MG63 (cell line): ENCODE results near the gene KLK6. TPM values are rescaled to one million over a fixed set of nuclear protein-coding genes. Genes with fewer than 3 reads are reported as not detected.
A peak's percentile ranks its signal among the peaks of the same experiment; 100 is the strongest.
"Not testable (repeated sequence)": the region's sequence is repeated elsewhere in the genome, so short reads cannot be mapped to it uniquely, and the experiment has no call there.

Source experiments
- DNase-seq: peaks from one replicate; pipeline ENCODE4 v3.0.0-alpha.2; 2020
- H3K27me3 ChIP-seq: fragments of 250-450 bp; sonication (Bioruptor Pico); 2 replicates; pipeline ENCODE4 v1.5.1; 2020; ENCODE audit warnings: mild to moderate bottlenecking, moderate library complexity
- H3K36me3 ChIP-seq: fragments of 250-450 bp; sonication (Bioruptor Pico); 2 replicates; pipeline ENCODE4 v1.5.1; 2020; ENCODE audit warnings: mild to moderate bottlenecking, moderate library complexity
- H3K4me3 ChIP-seq: fragments of 250-450 bp; sonication (Bioruptor Pico); 2 replicates; pipeline ENCODE4 v1.5.1; 2020; ENCODE audit warnings: mild to moderate bottlenecking, moderate library complexity
- H3K9me3 ChIP-seq: fragments of 250-450 bp; sonication (Bioruptor Pico); 2 replicates; pipeline ENCODE4 v1.5.1; 2020; ENCODE audit warnings: mild to moderate bottlenecking, moderate library complexity
- total RNA-seq: library from RNA; depleted of rRNA; stranded (reverse); fragments of >200 nt; shearing (Covaris generic); gene quantifications from 2 replicates; pipeline ENCODE4 v1.2.3, GENCODE V29; 2014; ENCODE audit warnings: low replicate concordance

KLK6 gene
- total RNA-seq, 1 experiment from 2014 or later: 4.8 TPM

DNA sequence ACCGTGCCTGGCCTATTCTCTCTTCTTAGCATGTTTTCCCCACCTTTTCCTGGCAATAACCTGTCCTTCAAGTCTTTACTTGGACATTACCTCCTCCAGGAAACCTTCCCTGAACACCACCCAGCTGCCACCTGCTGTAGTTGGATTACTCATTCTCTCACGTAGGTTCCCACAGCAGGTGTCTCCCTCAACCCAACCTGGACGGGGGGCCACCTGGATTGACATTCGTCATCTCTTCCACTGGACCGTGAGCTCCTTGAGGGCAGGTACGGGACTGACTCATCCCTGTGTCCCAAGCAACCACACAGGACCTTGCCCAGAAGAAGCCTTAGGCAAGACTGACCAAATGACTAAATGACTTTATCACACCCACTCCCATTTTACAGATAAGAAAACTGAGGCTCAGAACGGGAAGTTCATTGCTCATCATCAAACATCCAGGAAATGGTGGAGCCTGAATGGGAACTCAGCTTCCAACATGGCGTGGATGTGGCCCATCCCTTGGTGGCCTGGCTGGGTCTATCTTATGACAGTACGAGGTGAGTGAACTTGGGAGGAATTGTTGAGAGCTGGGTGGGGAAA lies 3.5 kb upstream of the KLK6 start:
- Histone ChIP-seq H3K4me3 (no peak overlapping the region), H3K9me3 (no peaks in the 10 kb centered on the region; the same call in 1 of the 2 replicates), H3K27me3 (no peaks in the 10 kb centered on the region), H3K36me3 (peaks cover 5% of the 10 kb centered on the region; the same call in 1 of the 2 replicates)
- no peak for DNase-seq

DNA sequence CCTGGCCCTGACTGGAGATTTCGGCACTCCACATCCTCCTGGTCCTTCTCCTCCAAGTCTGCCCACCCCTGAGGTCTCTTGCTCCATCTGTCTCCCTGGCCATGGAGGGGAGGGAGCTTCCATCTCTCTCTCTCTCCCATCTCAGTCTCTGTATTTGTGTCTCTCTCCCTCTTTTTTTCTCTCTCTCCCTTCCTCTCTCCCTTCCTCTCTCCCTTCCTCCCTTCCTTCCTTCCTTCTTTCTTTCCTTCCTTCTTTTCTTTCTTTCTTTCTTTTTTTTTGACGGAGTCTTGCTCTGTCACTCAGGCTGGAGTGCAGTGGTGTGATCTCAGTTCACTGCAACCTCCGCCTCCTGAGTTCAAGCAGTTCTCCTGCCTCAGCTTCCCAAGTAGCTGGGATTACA lies 419 bp upstream of the KLK6 start:
- H3K4me3 ChIP-seq, H3K36me3 ChIP-seq: not testable (repeated sequence)

DNA sequence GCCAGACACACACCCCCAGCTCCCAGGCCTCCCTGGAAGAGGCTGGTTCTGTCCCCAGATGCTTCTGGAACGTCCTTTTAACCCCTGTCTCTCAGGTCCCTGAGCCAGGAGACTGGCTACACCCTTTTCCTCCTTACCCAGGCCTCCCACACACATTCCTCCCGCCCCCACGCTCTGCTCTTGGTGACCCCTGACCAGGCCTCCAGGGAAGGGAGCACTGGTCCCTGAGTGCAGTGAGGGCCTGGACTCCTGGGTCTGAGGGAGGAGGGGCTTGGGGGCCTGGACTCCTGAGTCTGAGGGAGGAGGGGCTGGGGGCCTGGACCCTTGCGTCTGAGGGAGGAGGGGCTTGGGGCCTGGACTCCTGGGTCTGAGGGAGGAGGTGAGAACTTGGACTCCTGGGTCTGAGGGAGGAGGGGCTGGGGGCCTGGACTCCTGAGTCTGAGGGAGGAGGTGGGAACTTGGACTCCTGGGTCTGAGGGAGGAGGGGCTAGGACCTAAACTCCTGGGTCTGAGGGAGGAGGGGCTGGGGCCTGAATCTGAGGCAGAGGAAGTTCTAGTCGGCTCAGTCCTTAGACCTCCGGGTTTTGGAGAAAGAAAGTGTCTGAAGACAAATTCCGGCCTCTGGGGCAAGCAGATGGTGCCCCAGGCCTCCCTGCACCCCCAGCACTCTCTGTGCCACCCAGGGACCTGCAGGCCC lies 527 bp downstream of the KLK6 start:
- H3K27me3 ChIP-seq: peaks cover 6% of the 10 kb centered on the region; the same call in 1 of the 2 replicates
- H3K4me3 ChIP-seq: no peak overlapping the region
- no peaks in the 10 kb centered on the region for H3K36me3 ChIP-seq
- DNase-seq: peak; percentile 56
- H3K9me3 ChIP-seq: no peaks in the 10 kb centered on the region

More for the DNA sequence above, 419 bp upstream of the KLK6 start:
- H3K27me3 ChIP-seq, H3K9me3 ChIP-seq, DNase-seq: not testable (repeated sequence)

DNA sequence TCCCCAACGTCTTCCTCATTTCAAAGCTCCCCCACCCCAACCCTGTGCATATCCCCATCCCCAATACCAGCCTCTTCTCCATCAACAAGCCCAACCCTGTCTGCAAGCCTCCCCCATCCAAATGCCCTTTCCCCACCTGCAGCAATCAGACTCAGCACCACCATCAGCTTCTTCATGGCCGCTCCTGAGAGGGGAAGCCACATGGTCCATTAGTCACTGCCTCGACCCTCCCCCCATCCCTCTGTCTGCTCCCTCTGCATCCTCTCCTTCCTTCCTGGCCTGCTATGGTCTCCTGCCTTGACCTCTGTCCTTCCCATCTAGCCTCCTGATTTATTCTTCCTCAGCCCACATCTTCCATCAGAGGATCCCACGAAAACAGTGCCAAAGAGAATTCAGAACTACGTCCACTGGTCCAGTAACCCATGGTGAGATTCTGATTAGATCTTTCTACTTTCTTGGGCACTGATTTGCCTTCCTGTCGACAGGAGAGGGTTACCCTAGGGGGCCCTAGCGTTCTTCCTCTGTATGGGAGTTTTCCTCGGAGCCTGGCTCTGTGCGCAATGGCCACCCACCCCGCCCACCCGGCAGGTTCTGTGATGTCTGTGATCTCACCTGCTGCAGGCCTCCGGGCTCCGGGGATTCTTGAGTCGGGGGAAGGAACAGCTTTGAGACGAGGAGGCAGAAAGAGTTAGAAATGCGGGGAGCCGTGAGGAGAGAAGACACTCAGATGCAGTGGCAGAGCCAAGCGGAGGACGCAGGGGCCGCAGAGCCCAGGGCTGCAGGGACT lies 1.3 kb downstream of the KLK6 start:
- peak; percentile 24 for DNase-seq
- Histone ChIP-seq H3K9me3 (no peaks in the 10 kb centered on the region), H3K4me3 (no peak overlapping the region), H3K36me3 (no peaks in the 10 kb centered on the region), H3K27me3 (peaks cover 6% of the 10 kb centered on the region; the same call in 1 of the 2 replicates)

- 0 out of 2 replicates have a peak, but pooled peaks cover 2% of the 10 kb centered on the region for H3K9me3 ChIP-seq
- DNase-seq: no peak
- H3K27me3 ChIP-seq: peaks cover 6% of the 10 kb centered on the region; the same call in 1 of the 2 replicates
- H3K4me3 ChIP-seq: no peak overlapping the region
- no peaks in the 10 kb centered on the region for H3K36me3 ChIP-seq
These were observed 5.1 kb downstream of the KLK6 start for GRCh38 chr19:50964266-50964665.

- Histone ChIP-seq H3K9me3 (0 out of 2 replicates have a peak, but pooled peaks cover 2% of the 10 kb centered on the region), H3K36me3 (no peaks in the 10 kb centered on the region), H3K4me3 (no peak overlapping the region), H3K27me3 (peaks cover 6% of the 10 kb centered on the region; the same call in 1 of the 2 replicates)
- no peak for DNase-seq
These were observed 6.0 kb downstream of the KLK6 start for GRCh38 chr19:50963381-50963780.

GRCh38 chr19:50962245-50962644 lies 7.1 kb downstream of the KLK6 start:
- Histone ChIP-seq H3K4me3 (no peak overlapping the region), H3K27me3 (peaks cover 6% of the 10 kb centered on the region; the same call in 1 of the 2 replicates), H3K36me3 (no peaks in the 10 kb centered on the region), H3K9me3 (0 out of 2 replicates have a peak, but pooled peaks cover 2% of the 10 kb centered on the region)
- DNase-seq: no peak

DNA sequence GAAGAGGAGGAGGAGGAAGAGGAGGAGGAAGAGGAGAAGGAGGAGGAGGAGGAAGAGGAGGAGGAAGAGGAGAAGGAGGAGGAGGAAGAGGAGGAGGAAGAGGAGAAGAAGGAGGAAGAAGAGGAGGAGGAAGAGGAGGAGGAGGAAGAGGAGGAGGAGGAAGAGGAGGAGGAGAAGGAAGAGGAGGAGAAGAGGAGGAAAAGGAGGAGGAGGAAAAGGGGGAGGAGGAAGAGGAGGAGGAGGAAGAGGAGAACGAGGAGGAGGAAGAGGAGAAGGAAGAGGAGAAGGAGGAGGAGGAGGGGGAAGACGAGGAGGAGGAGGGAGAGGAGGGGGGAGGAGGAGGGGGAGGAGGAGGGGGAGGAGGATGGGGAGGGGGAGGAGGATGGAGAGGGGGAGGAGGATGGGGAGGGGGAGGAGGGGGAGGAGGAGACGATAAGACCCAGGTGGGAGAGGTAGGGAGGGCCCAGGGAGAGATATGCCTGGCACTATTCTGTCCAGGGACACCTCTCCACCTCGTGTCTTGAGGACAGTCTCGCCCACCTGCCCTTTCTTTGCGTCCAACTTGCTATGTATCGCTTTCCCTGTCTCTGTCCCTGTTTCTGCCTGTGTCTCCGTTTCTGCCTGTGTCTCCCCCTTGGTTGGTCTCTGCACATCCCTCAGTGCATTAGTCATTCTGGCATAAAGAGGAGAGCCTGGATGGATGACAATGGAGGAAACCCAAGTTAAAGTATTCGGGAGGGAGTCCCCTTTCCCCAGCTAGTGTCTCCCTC lies 9.5 kb downstream of the KLK6 start:
- Histone ChIP-seq H3K9me3 (0 out of 2 replicates have a peak, but pooled peaks cover 2% of the 10 kb centered on the region), H3K4me3 (no peak overlapping the region), H3K27me3 (no peaks in the 10 kb centered on the region), H3K36me3 (no peaks in the 10 kb centered on the region)
- DNase-seq: peak; percentile 62

GRCh38 chr19:50957587-50957986 lies 11.8 kb downstream of the KLK6 start:
- no peaks in the 10 kb centered on the region for H3K9me3 ChIP-seq
- no peaks in the 10 kb centered on the region for H3K36me3 ChIP-seq
- no peak for DNase-seq
- no peaks in the 10 kb centered on the region for H3K27me3 ChIP-seq
- H3K4me3 ChIP-seq: no peak overlapping the region

GRCh38 chr19:50952910-50953309 lies 16.5 kb downstream of the KLK6 start, which contains the start of gene KLK5:
Gene KLK5, minus strand, starts transcription at chr19:50953038. Its CDS starts 381 bp downstream, at chr19:50952657.
- Histone ChIP-seq H3K27me3 (no peaks in the 10 kb centered on the region), H3K36me3 (peaks cover 10% of the 10 kb centered on the region), H3K9me3 (no peaks in the 10 kb centered on the region), H3K4me3 (peak within 1 kb of the TSS; percentile 54)
- peak; percentile 95 for DNase-seq

DNA sequence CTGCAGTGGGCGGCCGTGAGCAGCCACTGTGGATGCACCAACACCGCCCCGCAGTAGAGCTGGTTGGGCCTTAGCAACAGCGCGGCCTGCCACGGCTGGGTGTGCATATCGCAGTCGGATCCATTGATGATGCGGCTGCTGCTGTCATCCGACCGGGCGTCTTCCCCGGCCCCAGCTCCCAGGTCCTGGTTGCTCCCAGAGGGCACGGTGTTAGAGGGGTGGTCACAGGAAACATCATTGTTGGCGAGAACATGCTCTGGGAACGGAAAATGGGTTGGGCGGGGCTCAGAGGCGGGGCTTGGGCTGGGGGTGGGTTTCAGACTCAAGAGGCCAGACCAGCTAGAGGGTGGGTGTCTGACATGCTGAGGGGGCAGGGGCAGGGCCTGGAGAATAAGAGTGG lies 19.5 kb downstream of the KLK6 start:
- no peak for DNase-seq
- Histone ChIP-seq H3K4me3 (no peak overlapping the region), H3K36me3 (peaks cover 17% of the 10 kb centered on the region), H3K9me3 (no peaks in the 10 kb centered on the region), H3K27me3 (peaks cover 3% of the 10 kb centered on the region; the same call in 1 of the 2 replicates)

GRCh38 chr19:50947123-50947522 lies 22.3 kb downstream of the KLK6 start:
- no peak overlapping the region for H3K4me3 ChIP-seq
- peaks cover 27% of the 10 kb centered on the region for H3K36me3 ChIP-seq
- H3K9me3 ChIP-seq: no peaks in the 10 kb centered on the region
- DNase-seq: no peak
- H3K27me3 ChIP-seq: peaks cover 3% of the 10 kb centered on the region; the same call in 1 of the 2 replicates

GRCh38 chr19:50944795-50945194 lies 24.6 kb downstream of the KLK6 start:
- H3K27me3 ChIP-seq: peaks cover 3% of the 10 kb centered on the region; the same call in 1 of the 2 replicates

DNA sequence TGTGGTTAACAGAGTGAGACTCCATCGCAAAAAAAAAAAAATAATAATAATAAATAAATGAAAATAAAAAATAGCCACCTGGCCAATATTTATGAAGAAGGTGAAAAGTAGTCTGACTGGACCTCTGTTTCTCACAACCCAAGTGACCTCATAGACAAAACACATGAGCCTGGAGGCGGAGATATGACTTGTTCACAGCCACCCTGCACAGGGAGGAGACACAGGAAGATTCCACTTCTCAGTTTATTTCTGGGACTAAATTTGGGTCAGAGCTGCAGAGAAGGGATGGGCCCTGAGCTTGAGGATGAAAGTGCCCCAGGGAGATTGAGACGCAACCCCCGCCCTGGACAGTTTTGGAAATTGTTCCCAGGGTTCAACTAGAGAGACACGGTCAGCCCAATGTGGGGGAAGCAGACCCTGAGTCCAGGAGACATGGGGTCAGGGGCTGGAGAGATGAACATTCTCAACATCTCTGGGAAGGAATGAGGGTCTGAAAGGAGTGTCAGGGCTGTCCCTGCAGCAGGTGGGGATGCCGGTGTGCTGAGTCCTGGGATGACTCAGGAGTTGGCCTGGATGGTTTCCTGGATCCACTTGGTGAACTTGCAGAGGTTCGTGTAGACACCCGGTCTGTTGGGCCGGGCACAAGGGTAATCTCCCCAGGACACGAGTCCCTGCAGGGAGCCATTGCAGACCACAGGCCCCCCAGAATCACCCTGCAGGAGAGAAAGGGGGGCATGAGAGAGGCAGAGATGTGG lies 26.1 kb downstream of the KLK6 start:
- no peak overlapping the region for H3K4me3 ChIP-seq
- DNase-seq: peak; percentile 69
- peaks cover 3% of the 10 kb centered on the region; the same call in 1 of the 2 replicates for H3K27me3 ChIP-seq
- H3K9me3 ChIP-seq: peaks cover 5% of the 10 kb centered on the region
- H3K36me3 ChIP-seq: peaks cover 20% of the 10 kb centered on the region

More at GRCh38 chr19:50944795-50945194, 24.6 kb downstream of the KLK6 start:
- Histone ChIP-seq H3K4me3 (no peak overlapping the region), H3K9me3 (peaks cover 2% of the 10 kb centered on the region), H3K36me3 (peaks cover 26% of the 10 kb centered on the region)
- no peak for DNase-seq

DNA sequence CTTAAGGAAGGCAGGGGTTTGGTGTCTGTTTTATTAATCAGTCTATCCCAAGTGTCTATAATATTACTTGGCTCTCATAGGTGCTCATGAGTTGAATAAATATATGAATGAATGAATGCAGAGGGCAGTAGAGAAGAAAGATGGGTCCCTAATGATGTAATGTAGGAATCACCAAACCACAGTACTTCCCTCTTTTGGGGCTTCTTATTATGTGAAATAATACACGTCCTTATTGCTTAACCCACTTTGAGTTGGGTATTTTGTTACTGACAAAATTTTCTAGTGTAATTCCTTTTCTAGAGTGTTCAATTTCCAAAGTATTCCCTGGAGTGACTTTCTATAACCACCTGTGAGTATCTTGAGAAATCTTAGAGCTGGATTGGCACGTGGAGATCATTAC lies 29.8 kb downstream of the KLK6 start:
- Histone ChIP-seq H3K9me3 (peaks cover 5% of the 10 kb centered on the region), H3K4me3 (no peak overlapping the region), H3K27me3 (no peaks in the 10 kb centered on the region), H3K36me3 (peaks cover 10% of the 10 kb centered on the region)
- DNase-seq: no peak
